Measurements from ENCODE around the gene RGL1.

The RGL1 gene

GRCh38 chr1:183869664-183870063 lies 64.7 kb downstream of the RGL1 start:
- no peak for DNase-seq (ENCODE audit: low read depth)

- DNase-seq (ENCODE audit: low read depth): no peak
Observed at GRCh38 chr1:183870351-183871077, 65.6 kb downstream of the RGL1 start.

GRCh38 chr1:183871142-183871541 lies 66.2 kb downstream of the RGL1 start:
- DNase-seq (ENCODE audit: low read depth): no peak

GRCh38 chr1:183871601-183872000 lies 66.7 kb downstream of the RGL1 start:
- DNase-seq (ENCODE audit: low read depth): no peak

GRCh38 chr1:183872403-183872802 lies 67.5 kb downstream of the RGL1 start:
- no peak for DNase-seq (ENCODE audit: low read depth)

GRCh38 chr1:183873642-183874041 lies 68.7 kb downstream of the RGL1 start:
- DNase-seq (ENCODE audit: low read depth): no peak

- no peak for DNase-seq (ENCODE audit: low read depth)
Observed at GRCh38 chr1:183876309-183876708, 71.4 kb downstream of the RGL1 start.

GRCh38 chr1:183877053-183877720 lies 72.3 kb downstream of the RGL1 start:
- no peak for DNase-seq (ENCODE audit: low read depth)

GRCh38 chr1:183879494-183879893 lies 74.6 kb downstream of the RGL1 start:
- no peak for DNase-seq (ENCODE audit: low read depth)

GRCh38 chr1:183879966-183880365 lies 75.0 kb downstream of the RGL1 start:
- DNase-seq (ENCODE audit: low read depth): no peak

GRCh38 chr1:183880531-183881243 lies 75.8 kb downstream of the RGL1 start:
- no peak for DNase-seq (ENCODE audit: low read depth)

- no peak for DNase-seq (ENCODE audit: low read depth)
Observed at GRCh38 chr1:183881387-183882131, 76.6 kb downstream of the RGL1 start.

- DNase-seq (ENCODE audit: low read depth): no peak
Observed at GRCh38 chr1:183882335-183883167, 77.6 kb downstream of the RGL1 start.

GRCh38 chr1:183883623-183884022 lies 78.7 kb downstream of the RGL1 start:
- no peak for DNase-seq (ENCODE audit: low read depth)

GRCh38 chr1:183884526-183884925 lies 79.6 kb downstream of the RGL1 start:
- no peak for DNase-seq (ENCODE audit: low read depth)

GRCh38 chr1:183885142-183885735 lies 80.3 kb downstream of the RGL1 start:
- no peak for DNase-seq (ENCODE audit: low read depth)

- DNase-seq (ENCODE audit: low read depth): no peak
Observed at GRCh38 chr1:183886083-183886828, 81.3 kb downstream of the RGL1 start.

GRCh38 chr1:183886853-183887252 lies 81.9 kb downstream of the RGL1 start:
- no peak for DNase-seq (ENCODE audit: low read depth)

- no peak for DNase-seq (ENCODE audit: low read depth)
Observed at GRCh38 chr1:183887826-183888819, 83.2 kb downstream of the RGL1 start.
